OCI-LY3 (cell line): ENCODE results near the gene ANKFN1.

Experiments
- H2AFZ ChIP-seq: fragments of 200-600, 300-600 bp; shearing (Covaris generic); 2 replicates; pipeline ENCODE4 v1.6.0; 2014; ENCODE audit warnings: antibody characterized with exemption, low read depth, low read length
- H3K27ac ChIP-seq: fragments of 200-600, 300-600 bp; sonication (generic); 2 replicates; pipeline ENCODE4 v1.5.1; 2014; ENCODE audit warnings: mild to moderate bottlenecking, low read length, moderate library complexity, mixed read lengths
- H3K27me3 ChIP-seq: fragments of 200-600, 300-600 bp; sonication (generic); 2 replicates; pipeline ENCODE4 v1.6.1; 2014; ENCODE audit warnings: low read depth, low read length, mixed read lengths
- H3K36me3 ChIP-seq: fragments of 200-600, 300-600 bp; sonication (generic); replicated peaks from 2 replicates; pipeline ENCODE3; 2014; ENCODE audit warnings: low read depth, low read length, mixed read lengths
- H3K4me1 ChIP-seq: fragments of 300-600, 200-600 bp; sonication (generic); 2 replicates; pipeline ENCODE4 v1.6.1; 2014; ENCODE audit warnings: low read length, mixed read lengths
- H3K4me2 ChIP-seq: fragments of 200-600, 300-600 bp; sonication (generic); 2 replicates; pipeline ENCODE4 v1.6.1; 2014; ENCODE audit warnings: low read length, mixed read lengths
- H3K4me3 ChIP-seq: fragments of 300-600, 200-600 bp; sonication (generic); 2 replicates; pipeline ENCODE4 v1.5.1; 2014; ENCODE audit warnings: antibody characterized with exemption, mild to moderate bottlenecking, low read length, moderate library complexity
- H3K79me2 ChIP-seq: fragments of 300-600, 200-600 bp; shearing (Covaris generic); 2 replicates; pipeline ENCODE4 v1.6.1; 2014; ENCODE audit warnings: mild to moderate bottlenecking, low read length, mixed read lengths
- H3K9ac ChIP-seq: fragments of 300-600, 200-600 bp; shearing (Covaris generic); 2 replicates; pipeline ENCODE4 v1.6.0; 2014; ENCODE audit warnings: mild to moderate bottlenecking, low read length, moderate library complexity
- H3K9me3 ChIP-seq: fragments of 200-600, 300-600 bp; shearing (Covaris generic); 2 replicates; pipeline ENCODE4 v1.6.1; 2014; ENCODE audit warnings: low read length, mixed read lengths; ENCODE audit not compliant: insufficient read depth
- H4K20me1 ChIP-seq: fragments of 200-600, 300-600 bp; sonication (generic); 2 replicates; pipeline ENCODE4 v1.6.1; 2016; ENCODE audit warnings: low read length, mixed read lengths; ENCODE audit not compliant: insufficient read depth
- EZH2phosphoT487 ChIP-seq: fragments of 200-600 bp; shearing (Covaris generic); IDR thresholded peaks from 2 replicates; pipeline ENCODE4 v1.6.1; 2018; ENCODE audit warnings: antibody characterized with exemption, mixed run types, low read depth
- TF ChIP-seq, protein P1 (sequence below): fragments of 200-600, 300-600 bp; sonication (generic); IDR thresholded peaks from 2 replicates; pipeline ENCODE4 v1.5.1; 2014; ENCODE audit warnings: antibody characterized with exemption, low read length, low read depth

Gene ANKFN1

DNA sequence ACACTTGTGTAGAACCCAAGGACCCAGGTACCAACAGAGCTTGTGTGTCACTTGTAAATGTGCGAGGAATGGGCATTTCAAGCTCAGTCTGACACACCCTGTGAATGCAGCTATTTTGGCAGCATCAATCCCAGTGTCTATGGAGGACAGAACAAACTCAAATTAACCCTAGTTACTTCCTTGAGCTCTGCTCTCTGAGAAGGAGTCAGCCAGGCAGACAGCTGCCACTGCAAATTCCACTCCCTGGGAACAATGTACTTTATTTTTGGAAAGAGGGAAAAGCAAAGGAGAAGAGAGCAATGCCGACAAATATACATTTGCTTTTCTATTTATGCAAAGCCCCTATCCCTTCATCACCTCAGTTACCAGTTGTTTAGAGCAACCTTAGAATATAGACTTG, 391.8 kb downstream of the ANKFN1 start:
- TF ChIP-seq EZH2phosphoT487 = no peak
- TF ChIP-seq, protein P1, sequence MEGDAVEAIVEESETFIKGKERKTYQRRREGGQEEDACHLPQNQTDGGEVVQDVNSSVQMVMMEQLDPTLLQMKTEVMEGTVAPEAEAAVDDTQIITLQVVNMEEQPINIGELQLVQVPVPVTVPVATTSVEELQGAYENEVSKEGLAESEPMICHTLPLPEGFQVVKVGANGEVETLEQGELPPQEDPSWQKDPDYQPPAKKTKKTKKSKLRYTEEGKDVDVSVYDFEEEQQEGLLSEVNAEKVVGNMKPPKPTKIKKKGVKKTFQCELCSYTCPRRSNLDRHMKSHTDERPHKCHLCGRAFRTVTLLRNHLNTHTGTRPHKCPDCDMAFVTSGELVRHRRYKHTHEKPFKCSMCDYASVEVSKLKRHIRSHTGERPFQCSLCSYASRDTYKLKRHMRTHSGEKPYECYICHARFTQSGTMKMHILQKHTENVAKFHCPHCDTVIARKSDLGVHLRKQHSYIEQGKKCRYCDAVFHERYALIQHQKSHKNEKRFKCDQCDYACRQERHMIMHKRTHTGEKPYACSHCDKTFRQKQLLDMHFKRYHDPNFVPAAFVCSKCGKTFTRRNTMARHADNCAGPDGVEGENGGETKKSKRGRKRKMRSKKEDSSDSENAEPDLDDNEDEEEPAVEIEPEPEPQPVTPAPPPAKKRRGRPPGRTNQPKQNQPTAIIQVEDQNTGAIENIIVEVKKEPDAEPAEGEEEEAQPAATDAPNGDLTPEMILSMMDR = no peak

DNA sequence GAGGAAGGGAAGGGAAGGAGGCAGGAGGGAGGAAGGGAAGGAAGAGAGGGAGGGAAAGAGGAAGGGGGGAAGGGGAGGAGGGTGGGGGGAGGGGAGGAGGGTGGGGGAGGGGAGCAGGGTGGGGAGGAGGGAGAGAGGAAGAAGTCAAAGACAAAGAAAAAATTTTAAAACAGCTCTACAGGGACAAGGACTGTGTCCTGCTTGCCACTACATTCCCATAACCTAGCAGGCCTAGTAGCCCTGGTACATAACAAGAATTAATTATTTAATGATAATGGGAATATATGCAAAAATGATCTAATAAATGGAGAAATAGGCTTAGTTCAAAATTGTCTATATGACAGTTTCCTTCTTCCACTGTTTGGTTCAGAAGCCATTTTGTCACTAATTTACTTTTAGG, 392.7 kb downstream of the ANKFN1 start:
- TF ChIP-seq EZH2phosphoT487 = no peak
- TF ChIP-seq, protein P1 = no peak
- no peak overlapping the region for H3K27ac ChIP-seq
- H3K4me3 ChIP-seq = no peak overlapping the region
- no peak overlapping the region for H3K4me2 ChIP-seq
- no peaks in the 10 kb centered on the region for H4K20me1 ChIP-seq
- no peaks in the 10 kb centered on the region for H3K79me2 ChIP-seq
- no peaks in the 10 kb centered on the region for H3K9me3 ChIP-seq
- H3K9ac ChIP-seq = no peak overlapping the region
- peaks cover 6% of the 10 kb centered on the region; the same call in 1 of the 2 replicates for H3K27me3 ChIP-seq
- H3K4me1 ChIP-seq = no peaks in the 10 kb centered on the region
- no peak overlapping the region for H2AFZ ChIP-seq
- H3K36me3 ChIP-seq = no peaks in the 10 kb centered on the region

More for the DNA sequence above, 391.8 kb downstream of the ANKFN1 start:
- H3K9ac ChIP-seq = no peak overlapping the region
- H3K4me2 ChIP-seq = no peak overlapping the region
- H3K9me3 ChIP-seq = no peaks in the 10 kb centered on the region
- H3K27ac ChIP-seq = no peak overlapping the region
- no peaks in the 10 kb centered on the region for H3K36me3 ChIP-seq
- H3K79me2 ChIP-seq = no peaks in the 10 kb centered on the region
- H2AFZ ChIP-seq = no peak overlapping the region
- no peaks in the 10 kb centered on the region for H3K4me1 ChIP-seq
- no peak overlapping the region for H3K4me3 ChIP-seq
- no peaks in the 10 kb centered on the region for H4K20me1 ChIP-seq
- H3K27me3 ChIP-seq = peaks cover 6% of the 10 kb centered on the region; the same call in 1 of the 2 replicates

DNA sequence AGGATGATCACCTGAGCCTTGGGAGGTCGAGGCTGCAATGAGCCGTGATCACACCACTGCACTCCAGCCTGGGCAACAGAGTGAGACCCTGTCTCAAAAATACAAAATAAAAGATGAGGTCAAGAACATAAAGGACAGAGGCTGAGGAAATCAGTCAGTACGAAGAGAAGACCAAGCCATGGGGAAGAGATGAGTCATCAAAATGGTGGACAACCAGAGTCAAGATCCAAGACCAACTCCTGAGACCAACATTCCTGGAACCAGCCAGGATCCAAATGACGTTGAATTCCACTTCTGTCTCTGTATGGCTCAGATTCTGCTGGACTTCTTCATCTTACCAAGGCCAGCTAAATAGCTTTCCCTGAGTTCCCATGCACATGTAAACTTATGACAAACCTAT, 395.4 kb downstream of the ANKFN1 start:
- Histone ChIP-seq H3K36me3 (no peaks in the 10 kb centered on the region), H3K27ac (no peak overlapping the region), H3K4me2 (no peak overlapping the region), H3K9ac (no peak overlapping the region), H3K9me3 (0 out of 2 replicates have a peak, but pooled peaks cover 4% of the 10 kb centered on the region), H2AFZ (no peak overlapping the region), H3K27me3 (0 out of 2 replicates have a peak, but pooled peaks cover 3% of the 10 kb centered on the region), H3K79me2 (no peaks in the 10 kb centered on the region), H3K4me3 (no peak overlapping the region), H4K20me1 (no peaks in the 10 kb centered on the region), H3K4me1 (no peaks in the 10 kb centered on the region)
- TF ChIP-seq, protein P1 = no peak
- no peak for TF ChIP-seq EZH2phosphoT487

DNA sequence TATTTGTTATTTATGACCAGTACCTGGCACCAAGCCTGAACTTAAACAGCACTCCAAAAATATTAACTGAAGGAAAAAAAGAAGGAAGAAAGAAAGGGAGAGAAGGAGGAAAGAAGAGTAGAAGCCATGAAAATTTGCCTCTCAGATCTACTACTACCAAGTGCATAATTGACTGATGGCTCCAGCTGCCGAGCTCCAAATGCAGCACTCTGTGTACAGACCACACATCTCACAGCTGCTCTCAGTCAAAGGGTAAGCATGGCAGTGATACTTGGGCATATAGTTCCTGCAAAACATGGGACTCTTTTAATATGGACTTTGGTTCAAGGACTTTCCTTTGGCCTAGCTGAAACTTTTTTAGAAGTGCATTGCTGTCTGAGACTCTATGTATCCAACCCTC, 396.2 kb downstream of the ANKFN1 start:
- H3K79me2 ChIP-seq = no peaks in the 10 kb centered on the region
- no peak overlapping the region for H2AFZ ChIP-seq
- no peak overlapping the region for H3K9ac ChIP-seq
- no peak overlapping the region for H3K27ac ChIP-seq
- peaks cover 3% of the 10 kb centered on the region; the same call in 1 of the 2 replicates for H3K27me3 ChIP-seq
- H3K4me1 ChIP-seq = no peaks in the 10 kb centered on the region
- no peaks in the 10 kb centered on the region for H3K36me3 ChIP-seq
- no peak for TF ChIP-seq EZH2phosphoT487
- TF ChIP-seq, protein P1 = no peak
- no peak overlapping the region for H3K4me2 ChIP-seq
- 0 out of 2 replicates have a peak, but pooled peaks cover 4% of the 10 kb centered on the region for H3K9me3 ChIP-seq
- H3K4me3 ChIP-seq = no peak overlapping the region
- no peaks in the 10 kb centered on the region for H4K20me1 ChIP-seq
